AG08395 (cell line): Measurements from ENCODE around the gene SCAPER.
A peak's percentile ranks its signal among the peaks of the same experiment; 100 is the strongest.

Source experiments
- DNase-seq: peaks from one replicate; pipeline ENCODE4 v3.0.0; 2012; ENCODE audit warnings: mixed read lengths, low spot score

SCAPER gene

GRCh38 chr15:76667943-76668715, 237.0 kb downstream of the SCAPER start:
- DNase-seq: no peak

GRCh38 chr15:76664895-76665294, 240.2 kb downstream of the SCAPER start:
- no peak for DNase-seq

- no peak for DNase-seq
These were observed 240.7 kb downstream of the SCAPER start for GRCh38 chr15:76664411-76664810.

- DNase-seq: no peak
These were observed 241.6 kb downstream of the SCAPER start for GRCh38 chr15:76663529-76663928.

GRCh38 chr15:76648732-76649444, 256.3 kb downstream of the SCAPER start:
- DNase-seq: no peak

GRCh38 chr15:76647612-76648011, 257.5 kb downstream of the SCAPER start:
- DNase-seq: no peak

GRCh38 chr15:76644646-76645045, 260.5 kb downstream of the SCAPER start:
- no peak for DNase-seq

GRCh38 chr15:76642671-76643070, 262.5 kb downstream of the SCAPER start:
- no peak for DNase-seq

- no peak for DNase-seq
These were observed 268.0 kb downstream of the SCAPER start for GRCh38 chr15:76637166-76637565.

GRCh38 chr15:76636059-76636458, 269.1 kb downstream of the SCAPER start:
- no peak for DNase-seq

- DNase-seq: no peak
These were observed 278.5 kb downstream of the SCAPER start for GRCh38 chr15:76626611-76627010.

- DNase-seq: no peak
These were observed 279.9 kb downstream of the SCAPER start for GRCh38 chr15:76625267-76625666.

- no peak for DNase-seq
These were observed 290.4 kb downstream of the SCAPER start for GRCh38 chr15:76614725-76615124.

GRCh38 chr15:76588811-76589747, 316.1 kb downstream of the SCAPER start:
- no peak for DNase-seq

- no peak for DNase-seq
These were observed 319.6 kb downstream of the SCAPER start for GRCh38 chr15:76585576-76585897.

GRCh38 chr15:76584868-76585575, 320.1 kb downstream of the SCAPER start:
- DNase-seq: no peak

- DNase-seq: no peak
These were observed 322.6 kb downstream of the SCAPER start for GRCh38 chr15:76582550-76582949.

GRCh38 chr15:76577879-76578512, 327.1 kb downstream of the SCAPER start:
- no peak for DNase-seq

- DNase-seq: peak; percentile 7
These were observed 328.4 kb downstream of the SCAPER start for GRCh38 chr15:76576523-76577279.

- no peak for DNase-seq
These were observed 329.5 kb downstream of the SCAPER start for GRCh38 chr15:76575679-76576078.

GRCh38 chr15:76575274-76575673, 329.9 kb downstream of the SCAPER start:
- no peak for DNase-seq
